Panc1 (cell line): ENCODE results near the gene SPRTN.

Experiments
- CTCF ChIP-seq: fragments of 450-650 bp; IDR thresholded peaks from 2 replicates; pipeline ENCODE4 v1.5.1; 2017; ENCODE audit warnings: mild to moderate bottlenecking
- POLR2AphosphoS5 ChIP-seq: IDR thresholded peaks from 2 replicates; pipeline ENCODE4 v1.6.1; 2012; ENCODE audit warnings: mild to moderate bottlenecking, low read depth, low read length, moderate library complexity

- no peak for TF ChIP-seq CTCF
- no peak for TF ChIP-seq POLR2AphosphoS5
Observed at GRCh38 chr1:231376875-231377549, 38.9 kb downstream of the SPRTN start.
